GM12891 (cell line): ENCODE results near the gene NLGN1.

Experiments used
- POLR2A ChIP-seq: IDR thresholded peaks from 2 replicates; pipeline ENCODE4 v1.6.1; 2011; ENCODE audit warnings: low read depth, low read length, control low read depth
- POLR2AphosphoS5 ChIP-seq: IDR thresholded peaks from 2 replicates; pipeline ENCODE4 v1.6.1; 2011; ENCODE audit warnings: low read depth, low read length, control low read depth
- POU2F2 ChIP-seq: IDR thresholded peaks from 2 replicates; pipeline ENCODE4 v1.6.1; 2011; ENCODE audit warnings: low read depth, mild to moderate bottlenecking, control low read depth, low read length, moderate library complexity
- TAF1 ChIP-seq: IDR thresholded peaks from 2 replicates; pipeline ENCODE4 v1.6.1; 2011; ENCODE audit warnings: low read depth, low read length, control low read depth

- TF ChIP-seq POLR2AphosphoS5: no peak
- TF ChIP-seq POLR2A: no peak
- no peak for TF ChIP-seq TAF1
- no peak for TF ChIP-seq POU2F2
Measured at GRCh38 chr3:173932624-173933023, 535.1 kb downstream of the NLGN1 start.
